Activated naive CD4-positive, alpha-beta T cell treated with anti-CD3 and anti-CD28 coated beads, Interleukin-2, amount 10 ng/mL, durations not matched to agents 7 days and 5 days (primary cell): Measurements from ENCODE around the gene TOMM40.
"Not testable (repeated sequence)": the region's sequence is repeated elsewhere in the genome, so short reads cannot be mapped to it uniquely, and the experiment has no call there.

Source experiments
- CTCF ChIA-PET: fragments of 350-600 bp; sonication (Branson Sonifier 250); formaldehyde crosslinking; loops from one replicate; lab custom pipeline; 2021; ENCODE audit warnings: antibody characterized with exemption; lab: Charles Lee
- DNase-seq: peaks from one replicate; pipeline ENCODE4 v3.0.0-alpha.2; 2020
- H3K27ac Mint-ChIP-seq: one replicate; pipeline ENCODE4 v1.8.0; 2021; ENCODE audit warnings: mild to moderate bottlenecking, moderate library complexity, mixed read lengths
- H3K27me3 Mint-ChIP-seq: one replicate; pipeline ENCODE4 v1.8.0; 2021; ENCODE audit warnings: mild to moderate bottlenecking, mixed read lengths
- H3K36me3 Mint-ChIP-seq: one replicate; pipeline ENCODE4 v1.8.0; 2021; ENCODE audit warnings: mixed read lengths
- H3K4me1 Mint-ChIP-seq: one replicate; pipeline ENCODE4 v1.8.0; 2021; ENCODE audit warnings: mixed read lengths
- H3K4me3 Mint-ChIP-seq: one replicate; pipeline ENCODE4 v1.8.0; 2021; ENCODE audit warnings: mild to moderate bottlenecking, moderate library complexity, mixed read lengths
- H3K9me3 Mint-ChIP-seq: one replicate; pipeline ENCODE4 v1.8.0; 2021; ENCODE audit warnings: mixed read lengths

TOMM40 gene

GRCh38 chr19:44900328-44901244, 9.5 kb downstream of the TOMM40 start:
- Mint-ChIP-seq H3K4me3 (no peak overlapping the region), H3K9me3 (no peaks in the 10 kb centered on the region), H3K27me3 (peaks cover 19% of the 10 kb centered on the region), H3K36me3 (peaks cover 33% of the 10 kb centered on the region), H3K4me1 (peaks cover 4% of the 10 kb centered on the region), H3K27ac (no peak overlapping the region)
- CTCF ChIA-PET: no interaction called here
- no peak for DNase-seq

GRCh38 chr19:44903216-44903601, 12.2 kb downstream of the TOMM40 start:
- no peak overlapping the region for H3K4me3 Mint-ChIP-seq
- CTCF ChIA-PET: interaction anchor here (0.6 to 4.3 kb wide), 8 partner anchors 9 to 290 kb away, joined by 3 to 18 read pairs (median 5); no protein-coding TSS in a partner anchor
- no peak for DNase-seq
- peaks cover 17% of the 10 kb centered on the region for H3K36me3 Mint-ChIP-seq
- no peak overlapping the region for H3K27ac Mint-ChIP-seq
- no peaks in the 10 kb centered on the region for H3K9me3 Mint-ChIP-seq
- peaks cover 11% of the 10 kb centered on the region for H3K4me1 Mint-ChIP-seq
- H3K27me3 Mint-ChIP-seq: peaks cover 44% of the 10 kb centered on the region

GRCh38 chr19:44903602-44904425, 12.8 kb downstream of the TOMM40 start:
- Mint-ChIP-seq H3K27ac (no peak overlapping the region), H3K4me3 (no peak overlapping the region), H3K4me1 (peaks cover 11% of the 10 kb centered on the region), H3K27me3 (peaks cover 44% of the 10 kb centered on the region), H3K9me3 (no peaks in the 10 kb centered on the region), H3K36me3 (peaks cover 16% of the 10 kb centered on the region)
- peak; percentile 77 for DNase-seq
- CTCF ChIA-PET: interaction anchor here (0.6 to 4.3 kb wide), 9 partner anchors 12 to 600 kb away, joined by 3 to 18 read pairs (median 5); no protein-coding TSS in a partner anchor

GRCh38 chr19:44904426-44904994, 13.5 kb downstream of the TOMM40 start:
- DNase-seq: no peak
- H3K4me1 Mint-ChIP-seq: peaks cover 11% of the 10 kb centered on the region
- H3K27me3 Mint-ChIP-seq: peaks cover 44% of the 10 kb centered on the region
- CTCF ChIA-PET: interaction anchor here (0.6 to 4.3 kb wide), 7 partner anchors 12 to 476 kb away, joined by 3 to 18 read pairs (median 5); no protein-coding TSS in a partner anchor
- no peak overlapping the region for H3K27ac Mint-ChIP-seq
- peaks cover 16% of the 10 kb centered on the region for H3K36me3 Mint-ChIP-seq
- no peaks in the 10 kb centered on the region for H3K9me3 Mint-ChIP-seq
- no peak overlapping the region for H3K4me3 Mint-ChIP-seq

- peaks cover 11% of the 10 kb centered on the region for H3K36me3 Mint-ChIP-seq
- no peak within 1 kb of the TSS for H3K27ac Mint-ChIP-seq
- H3K27me3 Mint-ChIP-seq: peaks cover 44% of the 10 kb centered on the region
- DNase-seq: no peak
- H3K4me1 Mint-ChIP-seq: peaks cover 11% of the 10 kb centered on the region
- H3K9me3 Mint-ChIP-seq: no peaks in the 10 kb centered on the region
- no peak within 1 kb of the TSS for H3K4me3 Mint-ChIP-seq
- CTCF ChIA-PET: interaction anchor here (0.6 to 4.3 kb wide), 5 partner anchors 28 to 76 kb away, joined by 3 to 18 read pairs (median 7); no protein-coding TSS in a partner anchor
Observed at GRCh38 chr19:44905437-44906160, 14.5 kb downstream of the TOMM40 start, which contains the start of gene APOE. Gene APOE (plus strand): TSS chr19:44905796. CDS start chr19:44906625, 829 bp downstream.

GRCh38 chr19:44907613-44908012, 16.6 kb downstream of the TOMM40 start:
- peaks cover 63% of the 10 kb centered on the region for H3K27me3 Mint-ChIP-seq
- CTCF ChIA-PET: interaction anchor here (1.0 kb wide), 1 partner anchor 45 kb away, joined by 3 read pairs; no protein-coding TSS in a partner anchor
- no peak overlapping the region for H3K27ac Mint-ChIP-seq
- no peaks in the 10 kb centered on the region for H3K9me3 Mint-ChIP-seq
- peaks cover 11% of the 10 kb centered on the region for H3K4me1 Mint-ChIP-seq
- no peak overlapping the region for H3K4me3 Mint-ChIP-seq
- no peak for DNase-seq
- peaks cover 5% of the 10 kb centered on the region for H3K36me3 Mint-ChIP-seq

GRCh38 chr19:44908074-44908835, 17.2 kb downstream of the TOMM40 start:
- H3K27ac Mint-ChIP-seq: no peak overlapping the region
- CTCF ChIA-PET: no interaction called here
- peaks cover 69% of the 10 kb centered on the region for H3K27me3 Mint-ChIP-seq
- H3K9me3 Mint-ChIP-seq: no peaks in the 10 kb centered on the region
- peaks cover 11% of the 10 kb centered on the region for H3K4me1 Mint-ChIP-seq
- DNase-seq: no peak
- no peak overlapping the region for H3K4me3 Mint-ChIP-seq
- H3K36me3 Mint-ChIP-seq: peaks cover 4% of the 10 kb centered on the region

GRCh38 chr19:44908836-44909261, 17.8 kb downstream of the TOMM40 start:
- H3K36me3 Mint-ChIP-seq: peaks cover 2% of the 10 kb centered on the region
- peaks cover 71% of the 10 kb centered on the region for H3K27me3 Mint-ChIP-seq
- CTCF ChIA-PET: no interaction called here

GRCh38 chr19:44909775-44910174, 18.7 kb downstream of the TOMM40 start:
- Mint-ChIP-seq H3K9me3 (no peaks in the 10 kb centered on the region), H3K36me3 (no peaks in the 10 kb centered on the region), H3K27ac (no peak overlapping the region), H3K4me3 (no peak overlapping the region), H3K27me3 (peaks cover 74% of the 10 kb centered on the region), H3K4me1 (peaks cover 19% of the 10 kb centered on the region)
- DNase-seq: no peak
- CTCF ChIA-PET: no interaction called here

More at GRCh38 chr19:44908836-44909261, 17.8 kb downstream of the TOMM40 start:
- DNase-seq: no peak
- Mint-ChIP-seq H3K4me1 (peaks cover 11% of the 10 kb centered on the region), H3K27ac (no peak overlapping the region), H3K4me3 (no peak overlapping the region), H3K9me3 (no peaks in the 10 kb centered on the region)

- not testable (repeated sequence) for H3K4me3 Mint-ChIP-seq, DNase-seq, H3K36me3 Mint-ChIP-seq, H3K9me3 Mint-ChIP-seq, H3K27ac Mint-ChIP-seq
- CTCF ChIA-PET: interaction anchor here (1.6 to 2.3 kb wide), 2 partner anchors 37 to 40 kb away, joined by 4 to 19 read pairs; no protein-coding TSS in a partner anchor
- peaks cover 57% of the 10 kb centered on the region for H3K27me3 Mint-ChIP-seq
- H3K4me1 Mint-ChIP-seq: peaks cover 14% of the 10 kb centered on the region
Observed at GRCh38 chr19:44911896-44912295, 20.8 kb downstream of the TOMM40 start.

- CTCF ChIA-PET: no interaction called here
- no peaks in the 10 kb centered on the region for H3K9me3 Mint-ChIP-seq
- H3K36me3 Mint-ChIP-seq: no peaks in the 10 kb centered on the region
- peaks cover 14% of the 10 kb centered on the region for H3K4me1 Mint-ChIP-seq
- DNase-seq: no peak
- peaks cover 49% of the 10 kb centered on the region for H3K27me3 Mint-ChIP-seq
- H3K27ac Mint-ChIP-seq: no peak overlapping the region
- H3K4me3 Mint-ChIP-seq: no peak overlapping the region
Observed at GRCh38 chr19:44912854-44913253, 21.8 kb downstream of the TOMM40 start.

GRCh38 chr19:44913512-44914432, 22.7 kb downstream of the TOMM40 start:
- not testable (repeated sequence) for H3K9me3 Mint-ChIP-seq, H3K36me3 Mint-ChIP-seq, H3K27ac Mint-ChIP-seq, DNase-seq
- Mint-ChIP-seq H3K27me3 (peaks cover 45% of the 10 kb centered on the region), H3K4me3 (peak overlapping the region; percentile 88), H3K4me1 (peaks cover 14% of the 10 kb centered on the region)
- CTCF ChIA-PET: interaction anchor here (1.5 kb wide), 1 partner anchor 39 kb away, joined by 4 read pairs; no protein-coding TSS in a partner anchor
